HG03342 (cell line): ENCODE results near the gene NRIP2.

ENCODE experiments used
- ATAC-seq: cut with Tn5 transposase; IDR thresholded peaks from one replicate; pipeline ENCODE4 v1.9.1; 2021; ENCODE audit warnings: mild to moderate bottlenecking, moderate library complexity; ENCODE audit not compliant: unreplicated experiment

NRIP2 gene

GRCh38 chr12:2783936-2784600, 50.8 kb downstream of the NRIP2 start:
- no peak for ATAC-seq

DNA sequence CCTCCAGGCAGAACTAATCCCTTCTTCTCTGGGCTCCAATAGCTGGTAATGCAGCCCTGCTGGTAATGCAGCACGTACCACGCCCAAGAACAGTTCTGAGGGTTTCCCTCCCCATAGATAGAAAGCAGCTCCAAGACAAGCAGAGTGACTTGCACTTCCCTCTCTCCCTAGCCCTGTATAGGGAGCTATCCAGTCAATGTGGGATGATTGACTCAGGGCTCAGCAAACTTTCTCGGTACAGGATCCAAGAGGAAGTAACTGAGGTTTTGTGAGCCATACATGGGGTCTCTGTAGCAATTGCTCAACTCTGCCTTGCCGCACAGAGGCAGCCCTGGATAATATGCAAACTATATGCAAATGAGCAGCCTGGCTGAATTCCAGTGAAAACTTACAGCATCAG, 55.6 kb downstream of the NRIP2 start:
- ATAC-seq, result no peak

GRCh38 chr12:2776129-2776806, 58.6 kb downstream of the NRIP2 start:
- no peak for ATAC-seq

DNA sequence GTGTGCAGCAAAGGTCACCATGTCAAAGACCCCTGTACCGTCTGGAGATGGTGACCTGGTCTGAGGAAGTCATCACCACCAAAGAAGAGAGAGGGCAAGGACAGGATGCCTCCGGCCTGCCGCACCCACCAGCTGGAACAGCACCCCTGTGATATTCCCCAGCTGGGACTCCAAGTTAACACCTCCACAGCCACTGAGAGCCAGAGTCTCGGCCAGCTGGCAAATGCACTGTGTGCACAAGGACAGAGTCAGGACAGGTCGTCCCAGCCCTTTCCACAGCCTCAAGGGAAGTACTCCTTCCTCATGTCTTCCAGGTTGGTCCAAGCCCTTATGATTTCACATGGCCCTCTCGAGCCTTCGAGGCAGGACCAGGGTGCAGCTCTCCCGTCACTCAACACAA, 59.4 kb downstream of the NRIP2 start:
- ATAC-seq, result no peak
